GM12872 (cell line): ENCODE data around the gene MXRA8.

Experiments used
- TF ChIP-seq, protein P1 (sequence below): IDR thresholded peaks from 3 replicates; pipeline ENCODE4 v1.5.1; 2011; ENCODE audit warnings: low read depth, mild to moderate bottlenecking, low read length, moderate library complexity; ENCODE audit not compliant: insufficient read depth

The MXRA8 gene

DNA sequence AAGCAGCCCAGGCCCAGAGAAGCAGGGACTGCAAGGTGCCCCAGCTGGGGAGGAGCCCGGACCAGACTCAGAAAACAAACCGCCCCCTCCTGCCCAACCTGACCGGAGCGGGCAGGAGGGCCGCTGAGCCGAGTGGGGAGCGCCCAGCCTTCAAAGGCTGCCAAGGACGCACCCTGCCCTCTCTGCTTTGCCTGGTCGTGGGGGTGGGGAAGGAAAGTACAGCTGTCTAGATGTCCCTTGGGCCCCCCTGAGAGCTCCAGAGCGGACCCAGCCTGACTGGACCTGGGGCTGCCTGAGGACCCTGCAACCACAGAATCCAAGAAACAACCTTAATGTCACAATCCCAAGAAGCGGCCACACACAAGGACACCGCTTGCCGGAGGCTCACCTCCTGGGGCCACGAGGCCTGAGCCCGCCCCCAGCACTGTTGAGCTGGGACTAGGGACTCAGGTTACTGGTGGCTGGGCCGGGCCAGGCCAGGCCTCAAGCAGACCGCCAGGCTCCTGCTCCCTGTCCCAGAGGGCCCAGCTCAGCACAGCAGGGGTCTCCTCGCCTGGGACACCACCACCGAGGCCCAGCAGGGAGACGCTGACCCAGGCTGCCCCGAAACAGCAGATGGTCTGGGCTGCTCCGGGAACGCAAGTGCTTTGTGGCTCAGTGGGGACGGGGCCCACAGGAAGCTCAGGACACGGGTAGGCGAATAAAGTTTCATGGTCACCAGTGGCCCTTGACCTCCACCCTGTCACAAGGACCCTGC is 10.5 kb downstream of the MXRA8 start:
- TF ChIP-seq, protein P1, sequence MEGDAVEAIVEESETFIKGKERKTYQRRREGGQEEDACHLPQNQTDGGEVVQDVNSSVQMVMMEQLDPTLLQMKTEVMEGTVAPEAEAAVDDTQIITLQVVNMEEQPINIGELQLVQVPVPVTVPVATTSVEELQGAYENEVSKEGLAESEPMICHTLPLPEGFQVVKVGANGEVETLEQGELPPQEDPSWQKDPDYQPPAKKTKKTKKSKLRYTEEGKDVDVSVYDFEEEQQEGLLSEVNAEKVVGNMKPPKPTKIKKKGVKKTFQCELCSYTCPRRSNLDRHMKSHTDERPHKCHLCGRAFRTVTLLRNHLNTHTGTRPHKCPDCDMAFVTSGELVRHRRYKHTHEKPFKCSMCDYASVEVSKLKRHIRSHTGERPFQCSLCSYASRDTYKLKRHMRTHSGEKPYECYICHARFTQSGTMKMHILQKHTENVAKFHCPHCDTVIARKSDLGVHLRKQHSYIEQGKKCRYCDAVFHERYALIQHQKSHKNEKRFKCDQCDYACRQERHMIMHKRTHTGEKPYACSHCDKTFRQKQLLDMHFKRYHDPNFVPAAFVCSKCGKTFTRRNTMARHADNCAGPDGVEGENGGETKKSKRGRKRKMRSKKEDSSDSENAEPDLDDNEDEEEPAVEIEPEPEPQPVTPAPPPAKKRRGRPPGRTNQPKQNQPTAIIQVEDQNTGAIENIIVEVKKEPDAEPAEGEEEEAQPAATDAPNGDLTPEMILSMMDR, result no peak

DNA sequence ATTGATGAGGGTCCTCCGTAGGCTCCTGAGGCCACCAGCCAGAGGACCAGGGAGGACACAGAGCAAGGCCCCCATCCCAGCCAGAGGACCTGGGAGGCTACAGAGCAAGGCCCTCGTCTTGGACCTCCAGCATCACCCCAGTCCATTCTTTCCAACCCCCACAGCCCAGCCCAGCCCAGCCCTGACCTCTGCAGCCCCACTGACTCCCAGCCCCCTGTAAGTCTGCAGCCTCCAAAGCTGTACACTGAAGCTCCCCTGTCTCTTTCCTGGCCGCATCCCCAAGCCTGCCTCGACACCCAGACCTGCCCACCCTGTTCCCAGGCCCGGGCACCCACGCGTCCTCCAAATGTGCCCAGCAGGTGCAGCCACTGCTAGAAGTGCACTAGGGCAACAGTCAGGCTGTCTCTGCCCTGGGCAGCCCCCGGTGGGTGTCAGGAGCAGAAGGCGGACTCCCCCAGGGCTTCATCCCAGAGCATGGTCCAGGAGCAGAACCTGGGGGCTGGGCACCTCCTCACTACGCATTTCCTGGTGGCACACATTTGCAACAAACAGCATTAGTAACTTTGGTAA is 11.2 kb downstream of the MXRA8 start:
- TF ChIP-seq, protein P1, result no peak

DNA sequence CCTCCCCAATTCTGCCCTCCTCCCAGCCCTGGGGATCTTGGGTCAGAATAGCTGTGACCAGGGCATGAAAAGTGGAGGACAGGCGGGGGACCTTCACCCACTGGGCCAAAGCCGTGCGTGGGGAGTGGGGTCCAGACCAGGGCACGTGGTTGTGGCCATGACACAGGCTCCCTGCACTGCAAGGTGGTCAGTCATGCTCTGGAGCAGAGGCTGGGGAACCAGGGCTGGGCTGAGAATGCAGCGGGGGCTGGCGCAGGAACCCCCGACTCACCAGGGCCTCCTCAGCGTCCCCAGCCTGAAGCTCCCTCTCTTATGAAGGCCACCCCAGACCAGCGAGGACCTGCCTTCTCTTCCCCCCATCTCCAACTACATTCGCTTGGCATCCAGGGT is 11.9 kb downstream of the MXRA8 start:
- TF ChIP-seq, protein P1, result no peak

DNA sequence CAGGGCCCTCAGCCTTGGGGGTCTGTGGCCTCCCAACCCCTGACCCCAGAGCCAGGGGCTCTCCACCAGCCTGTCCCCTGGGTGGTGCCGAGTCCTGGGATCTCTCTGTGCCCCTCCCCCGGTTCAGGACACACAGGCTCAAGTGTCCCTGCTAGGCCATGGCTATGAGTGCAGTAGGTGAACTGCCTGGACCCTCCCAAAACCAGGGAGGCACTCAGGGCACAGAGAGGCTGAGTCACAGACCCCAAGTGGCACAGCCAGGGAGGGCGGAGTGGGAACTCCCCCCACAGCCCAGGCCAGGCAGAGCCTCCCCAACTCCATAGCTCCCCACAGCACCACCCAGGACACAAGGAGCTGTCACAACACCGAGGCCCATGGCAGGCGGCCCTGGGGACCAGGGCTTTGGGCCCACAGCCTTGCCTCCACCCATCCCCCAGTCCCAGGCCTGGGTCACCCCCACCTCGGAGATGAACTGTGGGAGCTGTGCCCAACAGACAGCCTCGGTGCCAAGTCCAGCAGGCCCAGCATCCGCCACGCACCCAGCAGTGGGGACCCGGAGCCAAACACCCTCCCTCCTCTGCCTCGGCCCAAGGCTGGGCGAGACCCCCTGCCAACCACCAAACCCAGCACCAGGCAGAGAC is 12.4 kb downstream of the MXRA8 start:
- TF ChIP-seq, protein P1, result no peak

DNA sequence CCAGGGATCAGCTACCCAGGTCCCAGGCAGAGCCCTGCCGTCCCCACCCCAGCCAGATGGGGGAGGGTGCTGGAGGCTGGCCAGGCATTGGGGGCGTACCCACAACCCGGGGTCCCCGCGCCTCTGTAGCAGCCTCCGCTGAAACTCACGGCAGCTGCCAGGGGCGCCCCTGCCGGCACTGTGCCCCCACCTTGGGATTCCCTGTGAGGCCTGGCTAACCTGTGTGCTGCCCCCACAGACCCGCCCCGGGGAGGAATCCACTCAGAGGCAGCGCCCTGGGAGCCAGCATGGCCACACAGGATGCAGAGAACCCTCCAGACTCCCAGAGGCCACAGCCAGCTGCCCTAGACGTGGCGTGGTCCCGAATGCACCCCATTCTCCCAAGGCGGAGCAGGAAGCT is 13.0 kb downstream of the MXRA8 start:
- TF ChIP-seq, protein P1, result no peak

DNA sequence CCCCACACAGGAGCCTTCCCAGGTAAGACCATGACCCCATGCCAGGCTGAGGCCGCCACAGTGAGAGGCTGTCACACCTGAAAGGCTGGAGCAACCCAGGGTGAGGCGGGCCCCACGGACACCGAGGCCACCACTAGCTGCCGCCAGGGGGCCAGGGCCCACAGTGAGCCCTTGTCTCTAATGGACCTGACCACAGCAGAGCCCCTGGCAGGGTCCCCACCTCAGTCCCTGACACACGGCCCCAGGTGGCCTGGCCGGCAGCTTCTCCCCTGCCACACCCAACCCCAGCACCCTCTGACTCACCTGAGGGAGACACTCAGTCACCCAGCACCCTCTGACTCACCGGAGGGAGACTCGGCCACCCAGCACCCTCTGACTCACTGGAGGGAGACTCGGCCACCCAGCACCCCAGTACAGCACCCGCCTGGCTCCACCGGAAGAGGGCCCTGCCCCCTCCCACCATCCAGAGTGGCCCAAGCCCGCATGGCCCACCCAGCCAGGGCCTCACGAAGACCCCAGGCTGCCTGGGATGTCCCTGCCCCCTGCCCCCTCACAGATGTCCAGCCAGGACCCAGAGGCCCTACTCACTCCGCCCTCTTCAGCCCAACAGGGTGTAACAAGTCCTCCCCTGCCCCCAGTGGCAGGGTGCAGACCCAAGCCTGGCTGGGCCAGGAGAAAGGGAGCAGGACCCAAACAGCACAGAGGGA is 13.5 kb downstream of the MXRA8 start:
- TF ChIP-seq, protein P1, result peak; percentile 33; the same call in 1 of the 3 replicates

DNA sequence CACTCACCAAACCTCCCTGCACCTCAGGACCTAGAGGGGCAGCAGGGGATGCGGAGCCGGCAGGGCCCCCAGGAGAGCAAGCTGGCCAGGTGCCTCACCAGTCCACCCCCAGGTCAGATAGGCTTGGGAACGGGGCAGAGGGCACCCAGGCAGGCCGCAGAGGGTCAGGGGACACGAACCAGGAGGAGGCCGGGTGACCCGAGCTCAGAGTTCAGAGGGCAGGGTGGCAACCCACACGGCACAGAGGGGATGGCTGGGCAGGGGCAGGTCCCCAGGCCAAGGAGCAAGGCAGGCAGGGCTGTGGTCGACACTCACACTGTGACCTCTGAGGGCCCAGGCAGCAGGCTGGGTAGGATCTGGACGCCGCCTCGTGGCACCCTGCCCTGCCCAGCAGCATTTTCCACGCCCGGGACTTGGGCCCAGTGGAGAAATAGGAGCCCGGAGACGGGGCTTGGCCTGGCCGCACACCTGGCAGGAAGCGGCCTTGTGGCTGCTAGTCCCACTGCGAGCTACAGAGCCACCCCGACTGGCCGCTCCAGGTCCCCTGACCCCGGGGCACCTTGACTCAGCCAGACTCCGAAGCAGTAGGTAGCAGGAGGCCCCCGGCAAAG is 14.4 kb downstream of the MXRA8 start:
- TF ChIP-seq, protein P1, result no peak
